ENCODE data around the gene MAGEB4. TPM values are rescaled to one million over a fixed set of nuclear protein-coding genes. Genes with fewer than 3 reads are reported as not detected.

The MAGEB4 gene
- polyA plus RNA-seq, 2 of the 4 experiments (the other 2 are of a cell fraction): not detected

DNA sequence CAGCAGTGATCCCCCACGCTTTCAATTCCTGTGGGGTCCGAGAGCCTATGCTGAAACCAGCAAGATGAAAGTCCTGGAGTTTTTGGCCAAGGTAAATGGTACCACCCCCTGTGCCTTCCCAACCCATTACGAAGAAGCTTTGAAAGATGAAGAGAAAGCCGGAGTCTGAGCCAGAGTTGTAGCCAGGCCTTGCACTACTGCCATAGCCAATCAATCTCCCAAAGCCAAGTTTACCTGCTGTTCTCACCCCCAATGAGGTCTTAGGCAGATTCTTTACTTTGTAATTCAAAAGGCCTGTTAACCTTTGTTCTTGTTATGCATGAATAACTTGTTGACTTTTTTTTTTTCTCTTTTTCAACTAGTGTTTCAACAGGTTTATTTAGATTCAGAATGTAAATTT is 22.4 kb upstream of the MAGEB4 start:
- H3K4me1 ChIP-seq: no peaks in the 10 kb centered on the region
- ATAC-seq: no peak
- TF ChIP-seq RCOR1 (IDR thresholded peaks at IDR 0.05; ENCODE audit: low read depth, low read length): no peak
- no peak for TF ChIP-seq GATA3 (IDR thresholded peaks at IDR 0.05; ENCODE audit: borderline replicate concordance)
- TF ChIP-seq HEYL (CRISPR knock-in tag; IDR thresholded peaks at IDR 0.05): no peak
- TF ChIP-seq JUNB (IDR thresholded peaks at IDR 0.05): no peak
- TF ChIP-seq CHD2 (IDR thresholded peaks at IDR 0.05; ENCODE audit: low read length, partially characterized antibody): no peak
- no peak for TF ChIP-seq MAFK (IDR thresholded peaks at IDR 0.05; ENCODE audit: partially characterized antibody)
- TF ChIP-seq FOSB (CRISPR knock-in tag; IDR thresholded peaks at IDR 0.05): no peak
- no peak for TF ChIP-seq HDAC2 (IDR thresholded peaks at IDR 0.05)
- no peak for TF ChIP-seq ZSCAN20 (CRISPR knock-in tag; IDR thresholded peaks at IDR 0.05)
- no peak for TF ChIP-seq SREBF2 (IDR thresholded peaks at IDR 0.05)
- H3K27ac ChIP-seq: no peak overlapping the region
- CTCF ChIA-PET: no interaction called here
- H3K4me2 ChIP-seq: no peak overlapping the region
- no peaks in the 10 kb centered on the region for H3K9me3 ChIP-seq
- FAIRE-seq: no peak
- no peak for DNase-seq (ENCODE audit: low read depth in 1 of 2, low spot score in 1 of 2)
- WGBS (ENCODE audit: missing lambda C conversion rate): 81% methylated on average over 4 of the region's 4 CpGs
- POLR2A ChIA-PET: no interaction called here
- H3K4me3 ChIP-seq: no peak overlapping the region

- no peaks in the 10 kb centered on the region for H3K9me3 ChIP-seq
- FAIRE-seq (no peak), ATAC-seq (no peak), DNase-seq (ENCODE audit: low read depth in 1 of 2, low spot score in 1 of 2) (no peak)
- ChIA-PET POLR2A (no interaction called here), CTCF (no interaction called here)
- H3K27ac ChIP-seq: no peak overlapping the region
- no peak overlapping the region for H3K4me2 ChIP-seq
- H3K4me3 ChIP-seq: no peak overlapping the region
- H3K4me1 ChIP-seq: no peaks in the 10 kb centered on the region
- TF ChIP-seq POLR2A (IDR thresholded peaks at IDR 0.05; ENCODE audit: low read length): no peak
- WGBS (ENCODE audit: missing lambda C conversion rate): 83% methylated on average over 5 of the region's 5 CpGs
Measured at GRCh38 chrX:30220661-30221060, 21.1 kb upstream of the MAGEB4 start.

- Histone ChIP-seq H3K4me2 (no peak overlapping the region), H3K9me3 (no peaks in the 10 kb centered on the region), H3K4me3 (no peak overlapping the region), H3K4me1 (no peaks in the 10 kb centered on the region), H3K27ac (no peak overlapping the region)
- no peak for ATAC-seq
- FAIRE-seq: no peak
- no peak for TF ChIP-seq EP300 (IDR thresholded peaks at IDR 0.05)
- TF ChIP-seq, protein P1, sequence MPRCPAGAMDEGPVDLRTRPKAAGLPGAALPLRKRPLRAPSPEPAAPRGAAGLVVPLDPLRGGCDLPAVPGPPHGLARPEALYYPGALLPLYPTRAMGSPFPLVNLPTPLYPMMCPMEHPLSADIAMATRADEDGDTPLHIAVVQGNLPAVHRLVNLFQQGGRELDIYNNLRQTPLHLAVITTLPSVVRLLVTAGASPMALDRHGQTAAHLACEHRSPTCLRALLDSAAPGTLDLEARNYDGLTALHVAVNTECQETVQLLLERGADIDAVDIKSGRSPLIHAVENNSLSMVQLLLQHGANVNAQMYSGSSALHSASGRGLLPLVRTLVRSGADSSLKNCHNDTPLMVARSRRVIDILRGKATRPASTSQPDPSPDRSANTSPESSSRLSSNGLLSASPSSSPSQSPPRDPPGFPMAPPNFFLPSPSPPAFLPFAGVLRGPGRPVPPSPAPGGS (IDR thresholded peaks at IDR 0.05): no peak
- no peak for TF ChIP-seq CHD4 (IDR thresholded peaks at IDR 0.05; ENCODE audit: borderline replicate concordance)
- no peak for TF ChIP-seq FOSL2 (IDR thresholded peaks at IDR 0.05)
- no peak for TF ChIP-seq FOSL2 (CRISPR knock-in tag; IDR thresholded peaks at IDR 0.05)
- no peak for TF ChIP-seq CBX8 (IDR thresholded peaks at IDR 0.05)
- no peak for TF ChIP-seq MAZ (IDR thresholded peaks at IDR 0.05; ENCODE audit: borderline replicate concordance, low read depth, low read length)
- no peak for TF ChIP-seq E2F6 (IDR thresholded peaks at IDR 0.05; ENCODE audit: borderline replicate concordance, low read depth)
- no peak for TF ChIP-seq HDAC2 (IDR thresholded peaks at IDR 0.05)
- TF ChIP-seq JUN (IDR thresholded peaks at IDR 0.05): no peak
- no peak for TF ChIP-seq EHF (CRISPR knock-in tag; IDR thresholded peaks at IDR 0.05)
- no peak for TF ChIP-seq NPAS2 (CRISPR knock-in tag; IDR thresholded peaks at IDR 0.05; ENCODE audit: borderline replicate concordance)
- no peak for TF ChIP-seq PHF8 (IDR thresholded peaks at IDR 0.05; ENCODE audit: borderline replicate concordance, low read depth)
- TF ChIP-seq, protein P2, sequence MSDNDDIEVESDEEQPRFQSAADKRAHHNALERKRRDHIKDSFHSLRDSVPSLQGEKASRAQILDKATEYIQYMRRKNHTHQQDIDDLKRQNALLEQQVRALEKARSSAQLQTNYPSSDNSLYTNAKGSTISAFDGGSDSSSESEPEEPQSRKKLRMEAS (IDR thresholded peaks at IDR 0.05): no peak
- no peak for TF ChIP-seq HOXB5 (CRISPR knock-in tag; IDR thresholded peaks at IDR 0.05)
- TF ChIP-seq FOXS1 (CRISPR knock-in tag; IDR thresholded peaks at IDR 0.05): no peak
- no peak for TF ChIP-seq EHMT2 (IDR thresholded peaks at IDR 0.05; ENCODE audit: low read depth)
- no peak for TF ChIP-seq SMC3 (IDR thresholded peaks at IDR 0.05)
- no peak for TF ChIP-seq RAD21 (conservative IDR thresholded peaks at IDR 0.05 in 1 of 2, IDR thresholded peaks at IDR 0.05 in 1 of 2)
- no peak for TF ChIP-seq JUNB (IDR thresholded peaks at IDR 0.05)
- DNase-seq (ENCODE audit: low read depth in 1 of 2, low spot score in 1 of 2): no peak
- POLR2A ChIA-PET: no interaction called here
- CTCF ChIA-PET: no interaction called here
- WGBS (ENCODE audit: missing lambda C conversion rate): 0% methylated on average over 2 of the region's 2 CpGs
Measured at GRCh38 chrX:30224536-30224935, 17.3 kb upstream of the MAGEB4 start.
